SH-SY5Y (cell line): ENCODE results near the gene ELOVL6.

ENCODE experiments used
- GATA2 ChIP-seq: IDR thresholded peaks from 2 replicates; pipeline ENCODE4 v1.6.1; 2011; ENCODE audit warnings: mild to moderate bottlenecking, low read depth, low read length
- GATA3 ChIP-seq: IDR thresholded peaks from 2 replicates; pipeline ENCODE4 v1.6.1; 2011; ENCODE audit warnings: low read depth, mild to moderate bottlenecking, low read length, moderate library complexity

- TF ChIP-seq GATA3: no peak
- no peak for TF ChIP-seq GATA2
Observed at GRCh38 chr4:110183643-110184042, 14.8 kb downstream of the ELOVL6 start.
